CD4-positive, alpha-beta T cell (primary cell): ENCODE measurements around the gene REN. TPM values are rescaled to one million over a fixed set of nuclear protein-coding genes. Genes with fewer than 3 reads are reported as not detected.

ENCODE experiments used
- ATAC-seq: fragments of 200-7000 bp; cut with Tn5 transposase; one replicate; pipeline ENCODE4 v1.10.0; 2022; ENCODE audit warnings: mild to moderate bottlenecking; ENCODE audit not compliant: poor library complexity
- CTCF ChIA-PET: fragments of 350-600 bp; sonication (Branson Sonifier 250); formaldehyde crosslinking; loops from one replicate; lab custom pipeline; 2021; ENCODE audit warnings: antibody characterized with exemption, inconsistent platforms; lab: Charles Lee
- POLR2A ChIA-PET: fragments of 350-600 bp; sonication (Branson Sonifier 250); formaldehyde crosslinking; loops from one replicate; lab custom pipeline; 2021; ENCODE audit warnings: antibody characterized with exemption, inconsistent platforms; lab: Charles Lee
- DNase-seq, 14 experiments: peaks; one replicate each; pipeline ENCODE4 v3.0.0-alpha.2; 2013 to 2020; ENCODE audit warnings: mixed read lengths in 2 of 14
- H3K27ac ChIP-seq, 2 donors: one replicate each; pipeline versions ENCODE4 v1.5.1 to v1.7.0; 2013; ENCODE audit warnings: low read length in 2 of 2, low read depth in 1 of 2, mild to moderate bottlenecking in 1 of 2
- H3K27me3 ChIP-seq, 2 experiments: 1 replicate in 1 of 2; 2 replicates in 1 of 2; pipeline versions ENCODE4 v1.6.1 to v1.7.0; 2013; ENCODE audit warnings: low read length in 2 of 2, control low read depth in 1 of 2, mild to moderate bottlenecking in 1 of 2, moderate library complexity in 1 of 2; ENCODE audit not compliant: insufficient read depth in 2 of 2, control insufficient read depth in 1 of 2
- H3K36me3 ChIP-seq: one replicate; pipeline ENCODE4 v1.6.1; 2013; ENCODE audit warnings: low read length, control low read depth; ENCODE audit not compliant: insufficient read depth
- H3K4me1 ChIP-seq: one replicate; pipeline ENCODE4 v1.6.1; 2013; ENCODE audit warnings: low read length, control low read depth; ENCODE audit not compliant: insufficient read depth
- H3K4me3 ChIP-seq: one replicate; pipeline ENCODE4 v1.5.1; 2013; ENCODE audit warnings: mild to moderate bottlenecking, low read length, moderate library complexity
- H3K9me3 ChIP-seq, 2 experiments: 1 replicate in 1 of 2; 2 replicates in 1 of 2; pipeline versions ENCODE4 v1.6.1 to v1.7.0; 2013; ENCODE audit warnings: low read length in 2 of 2, mild to moderate bottlenecking in 2 of 2, control low read depth in 1 of 2, moderate library complexity in 1 of 2; ENCODE audit not compliant: control insufficient read depth in 1 of 2, insufficient read depth in 1 of 2
- H3K27ac Mint-ChIP-seq: one replicate; pipeline ENCODE4 v1.8.0; 2020; ENCODE audit warnings: mixed read lengths
- H3K27me3 Mint-ChIP-seq: one replicate; pipeline ENCODE4 v1.8.0; 2021; ENCODE audit warnings: mixed read lengths
- H3K36me3 Mint-ChIP-seq: one replicate; pipeline ENCODE4 v1.8.0; 2021; ENCODE audit warnings: low read depth, mixed read lengths
- H3K4me1 Mint-ChIP-seq: one replicate; pipeline ENCODE4 v1.8.0; 2021; ENCODE audit warnings: low read depth, mixed read lengths
- H3K4me3 Mint-ChIP-seq: one replicate; pipeline ENCODE4 v1.8.0; 2020; ENCODE audit warnings: mild to moderate bottlenecking, mixed read lengths
- H3K9me3 Mint-ChIP-seq: one replicate; pipeline ENCODE4 v1.8.0; 2020; ENCODE audit warnings: mixed read lengths
- CTCF ChIP-seq: fragments of 200-600 bp; IDR thresholded peaks from one replicate; pipeline ENCODE4 v1.8.0; 2022; ENCODE audit warnings: antibody characterized with exemption, mild to moderate bottlenecking
- intact Hi-C, 2 experiments: fragments of 100-400 bp; cut with DNase I in 1 of 2; cut with micrococcal nuclease in 1 of 2; formaldehyde crosslinking; loops; one replicate each; pipeline versions ENCODE4 v1.15.1 to v1.9.0; 2023 to 2025; cut with DNase I, micrococcal nuclease
- total RNA-seq, 174 experiments: library from RNA in 2 of 174; stranded (reverse) in 2 of 174; gene quantifications; one replicate each; pipeline ENCODE4 v1.2.3 and lab custom pipeline; 2021 to 2026

REN gene
- total RNA-seq, 2 experiments from 2014 or later = not detected

- peaks cover 20% of the 10 kb centered on the region for H3K27me3 Mint-ChIP-seq
- H3K4me3 ChIP-seq = no peak overlapping the region
- DNase-seq = no peak
- no peak overlapping the region for H3K4me3 Mint-ChIP-seq
- H3K27ac Mint-ChIP-seq = no peak overlapping the region
- TF ChIP-seq CTCF = no peak
- no peaks in the 10 kb centered on the region for H3K4me1 ChIP-seq
- CTCF ChIA-PET = interaction anchor here (0.5 to 1.9 kb wide), 7 partner anchors 9 to 237 kb away, joined by 4 to 14 read pairs (median 6); partner anchors contain the start of gene ETNK2
- no peaks in the 10 kb centered on the region for H3K4me1 Mint-ChIP-seq
- no peaks in the 10 kb centered on the region for H3K9me3 Mint-ChIP-seq
- peaks cover 0 to 9% of the 10 kb centered on the region in 2 experiments for H3K9me3 ChIP-seq
- ATAC-seq = no peak
- no peaks in the 10 kb centered on the region for H3K36me3 ChIP-seq
- intact Hi-C loops = loop anchor here (1.0 to 5.0 kb wide), 5 partner anchors 45 to 341 kb away; no protein-coding TSS in a partner anchor
- POLR2A ChIA-PET = interaction anchor here (1.2 to 1.8 kb wide), 2 partner anchors 11 to 201 kb away, joined by 3 to 7 read pairs; no protein-coding TSS in a partner anchor
- H3K27ac ChIP-seq = no peak overlapping the region
- no peaks in the 10 kb centered on the region for H3K36me3 Mint-ChIP-seq
- H3K27me3 ChIP-seq = no peaks in the 10 kb centered on the region
Observed at GRCh38 chr1:204161609-204162493, 4.3 kb downstream of the REN start.

DNA sequence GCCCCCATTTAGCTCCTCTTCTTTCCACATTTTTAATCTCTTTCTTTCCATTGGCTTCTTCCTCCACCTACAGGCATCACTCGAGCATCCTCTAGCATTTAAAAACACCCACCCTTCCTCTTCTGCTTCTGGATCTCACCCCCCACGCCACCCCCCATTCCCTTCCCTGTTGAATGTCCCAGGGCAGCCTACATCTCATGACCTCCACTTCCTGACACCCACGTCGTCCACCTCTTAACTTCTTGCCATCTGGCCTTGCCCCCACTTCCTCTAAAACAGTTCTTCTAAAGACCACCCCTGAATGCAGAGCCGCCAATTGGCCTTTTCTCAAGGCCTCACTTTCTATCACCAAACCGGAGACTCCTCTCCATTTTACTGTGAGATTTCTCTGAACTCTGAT lies 8.2 kb downstream of the REN start:
- TF ChIP-seq CTCF = no peak
- CTCF ChIA-PET = no interaction called here

DNA sequence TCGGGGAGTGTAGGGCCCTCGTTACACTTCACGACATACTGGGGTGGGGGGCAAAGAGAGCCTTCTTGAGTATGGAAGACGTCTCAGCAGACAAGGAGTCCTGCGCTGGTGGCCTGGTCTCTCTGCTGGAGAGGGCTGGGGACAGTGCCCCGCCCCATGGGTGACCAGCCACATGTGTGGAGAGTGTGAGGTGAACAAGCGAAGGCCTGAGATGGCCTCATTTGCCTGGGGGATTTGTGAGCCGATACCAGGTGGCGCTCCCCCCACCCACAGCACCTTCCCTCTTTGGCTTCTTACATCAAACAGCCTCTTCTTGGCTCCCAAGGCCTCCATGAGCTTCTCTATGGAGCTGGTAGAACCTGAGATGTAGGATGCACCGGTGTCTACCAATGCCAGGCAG lies 10.3 kb downstream of the REN start:
- POLR2A ChIA-PET = no interaction called here
- peaks cover 17% of the 10 kb centered on the region for H3K27me3 Mint-ChIP-seq

More for the DNA sequence above, 8.2 kb downstream of the REN start:
- H3K27me3 Mint-ChIP-seq = peaks cover 26% of the 10 kb centered on the region
- Histone ChIP-seq H3K4me1 (peaks cover under 1% of the 10 kb centered on the region), H3K27me3 (no peaks in the 10 kb centered on the region), H3K36me3 (no peaks in the 10 kb centered on the region), H3K4me3 (no peak overlapping the region), H3K9me3 (no peaks in the 10 kb centered on the region), H3K27ac (no peak overlapping the region)
- no peak overlapping the region for H3K4me3 Mint-ChIP-seq
- intact Hi-C loops = loop anchor here in 1 of 2 experiments (10.0 kb wide), 1 partner anchor 647 kb away; no protein-coding TSS in a partner anchor
- H3K4me1 Mint-ChIP-seq = no peaks in the 10 kb centered on the region
- DNase-seq (no peak), ATAC-seq (no peak)
- no peaks in the 10 kb centered on the region for H3K36me3 Mint-ChIP-seq
- no peak overlapping the region for H3K27ac Mint-ChIP-seq
- POLR2A ChIA-PET = no interaction called here
- no peaks in the 10 kb centered on the region for H3K9me3 Mint-ChIP-seq

More for the DNA sequence above, 10.3 kb downstream of the REN start:
- H3K4me1 ChIP-seq = peaks cover 16% of the 10 kb centered on the region
- H3K27me3 ChIP-seq = peaks cover 0 to 7% of the 10 kb centered on the region in 2 experiments
- no peak for TF ChIP-seq CTCF
- no peak overlapping the region for H3K4me3 ChIP-seq
- CTCF ChIA-PET = no interaction called here
- H3K9me3 ChIP-seq = no peaks in the 10 kb centered on the region
- no peaks in the 10 kb centered on the region for H3K36me3 Mint-ChIP-seq
- H3K27ac Mint-ChIP-seq = no peak overlapping the region
- ATAC-seq (no peak), DNase-seq (peak in 1 of 14 experiments; percentile 10)
- H3K36me3 ChIP-seq = no peaks in the 10 kb centered on the region
- H3K4me1 Mint-ChIP-seq = peaks cover 1% of the 10 kb centered on the region
- no peaks in the 10 kb centered on the region for H3K9me3 Mint-ChIP-seq
- no peak overlapping the region for H3K27ac ChIP-seq
- intact Hi-C loops = loop anchor here in 1 of 2 experiments (10.0 kb wide), 1 partner anchor 649 kb away; no protein-coding TSS in a partner anchor
- no peak overlapping the region for H3K4me3 Mint-ChIP-seq
